Anterior cingulate cortex (tissue), 58 donors: ENCODE measurements around the gene STS.
"Not testable (repeated sequence)": the region's sequence is repeated elsewhere in the genome, so short reads cannot be mapped to it uniquely, and the experiment has no call there.

Source experiments
- DNase-seq, 58 donors: peaks; one replicate each; lab custom pipeline; 2025; lab: John Stamatoyannopoulos, UW

The STS gene

DNA sequence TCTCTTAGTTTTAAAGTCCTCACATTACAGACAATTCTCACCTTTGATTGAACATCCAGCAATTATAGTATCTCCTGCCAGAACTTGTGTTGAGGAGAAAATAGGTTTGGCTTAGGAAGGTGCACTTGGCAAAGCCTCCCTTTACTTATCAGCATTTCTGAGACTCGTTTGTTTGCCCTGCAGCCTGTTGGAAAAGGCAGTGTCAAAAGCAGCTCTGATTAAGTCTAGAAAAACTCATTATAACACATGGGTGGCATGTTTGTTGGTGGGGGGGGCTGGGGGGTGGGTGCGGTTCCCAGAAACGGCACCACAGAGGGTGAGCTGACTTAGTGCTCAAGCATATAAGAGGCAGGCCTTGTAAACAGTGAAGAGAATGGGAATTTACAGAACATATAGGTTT lies 22.1 kb downstream of the STS start:
- no peak for DNase-seq

DNA sequence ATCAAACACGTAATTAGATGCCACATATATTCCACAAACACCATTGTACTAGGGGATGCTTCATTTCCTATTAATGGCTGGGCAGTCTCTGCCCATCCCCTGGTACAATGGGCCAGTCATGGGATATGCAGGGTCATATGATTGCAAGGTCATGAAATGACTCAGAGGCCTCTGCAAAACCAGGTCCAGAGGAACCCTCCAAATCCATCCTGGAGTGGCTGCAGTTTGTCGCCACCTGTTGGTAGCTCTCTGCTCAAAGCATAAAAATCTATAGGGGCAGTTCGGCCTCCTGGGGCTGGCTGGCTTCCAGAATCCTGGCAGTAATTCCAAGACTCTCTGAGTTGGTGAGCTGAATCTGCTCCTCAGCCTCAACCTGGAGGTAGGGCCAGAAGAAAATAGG lies 23.4 kb downstream of the STS start:
- DNase-seq = peak in 1 of 58 donors; percentile 9

GRCh38 chrX:7178859-7179258 lies 31.3 kb downstream of the STS start:
- not testable (repeated sequence) for DNase-seq

DNA sequence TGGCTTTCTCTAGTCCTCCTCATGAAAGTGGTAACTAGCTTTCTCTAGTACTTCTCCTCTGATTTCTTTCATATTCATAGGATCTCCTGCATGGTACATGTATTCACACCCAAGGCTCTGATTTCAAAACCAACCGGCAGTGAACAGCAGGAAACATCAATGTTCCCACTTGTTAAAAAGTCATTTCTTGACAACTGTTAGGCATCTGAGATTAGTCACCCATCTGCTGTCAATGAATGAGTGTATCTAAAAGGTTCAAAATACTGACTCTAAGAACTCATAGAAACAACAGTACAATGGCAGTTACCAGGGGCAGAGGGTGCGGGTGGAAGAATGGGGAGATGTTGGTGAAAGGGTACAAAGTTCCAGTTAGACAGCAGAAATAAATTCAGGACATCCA lies 31.9 kb downstream of the STS start:
- no peak for DNase-seq

DNA sequence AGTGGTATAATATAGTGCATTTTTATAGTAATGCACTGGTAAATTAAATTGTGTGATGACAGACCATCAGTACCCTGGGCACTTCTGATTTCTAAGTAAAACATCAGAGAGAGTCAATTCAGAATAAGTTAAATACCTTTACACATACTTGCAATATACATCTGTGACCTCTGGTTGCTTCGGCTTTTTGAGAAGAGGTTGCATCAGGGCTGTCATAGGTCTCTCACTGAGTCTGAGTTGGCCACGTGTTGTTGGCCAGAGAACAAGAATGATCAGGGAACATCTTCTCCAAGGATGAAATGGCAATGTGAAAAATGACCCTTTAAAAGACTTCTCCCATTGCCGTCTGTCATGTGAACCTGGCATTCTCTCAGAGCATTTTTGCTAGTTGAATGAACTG lies 37.3 kb downstream of the STS start:
- no peak for DNase-seq

DNA sequence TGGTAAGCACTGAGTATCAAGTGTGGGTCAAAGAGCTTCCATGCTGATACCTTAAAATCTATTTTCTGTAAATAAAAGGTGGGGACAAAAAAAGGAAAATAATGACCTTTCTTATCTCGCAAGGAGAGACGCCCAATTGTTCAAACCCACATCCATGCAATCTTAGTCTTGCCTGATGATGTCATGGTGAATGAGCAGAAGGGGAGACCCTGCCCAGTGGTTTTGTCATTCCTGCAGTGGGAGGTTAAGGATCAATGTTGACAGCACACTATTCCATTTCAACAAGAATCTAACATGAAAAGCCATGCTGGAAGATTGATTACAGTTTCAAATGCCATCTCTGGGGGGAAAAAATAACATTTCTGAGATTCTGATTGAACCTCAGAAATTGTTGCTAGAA lies 41.2 kb downstream of the STS start:
- no peak for DNase-seq

- no peak for DNase-seq
Observed at GRCh38 chrX:7190157-7190556, 42.6 kb downstream of the STS start.

DNA sequence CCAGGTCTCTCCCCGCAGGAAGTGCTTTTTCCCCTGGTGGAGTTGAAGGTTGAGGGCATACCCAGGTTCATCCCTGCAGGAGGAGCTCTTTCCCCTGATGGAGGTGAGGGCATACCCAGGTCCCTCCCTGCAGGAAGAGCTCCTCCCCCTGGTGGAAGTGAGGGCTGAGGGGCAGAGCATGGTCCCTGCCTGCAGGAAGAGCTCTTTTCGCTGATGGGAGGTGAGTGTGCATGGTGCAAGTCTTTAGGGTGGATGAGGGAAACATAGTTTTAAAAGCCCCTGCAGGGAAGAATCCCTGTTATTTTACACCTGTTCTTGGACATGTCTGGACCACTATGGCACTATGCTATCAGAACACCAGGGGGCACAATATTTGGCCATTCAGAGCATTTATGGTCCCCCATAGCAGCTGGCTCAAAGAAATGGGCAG lies 44.2 kb downstream of the STS start:
- DNase-seq = no peak

DNA sequence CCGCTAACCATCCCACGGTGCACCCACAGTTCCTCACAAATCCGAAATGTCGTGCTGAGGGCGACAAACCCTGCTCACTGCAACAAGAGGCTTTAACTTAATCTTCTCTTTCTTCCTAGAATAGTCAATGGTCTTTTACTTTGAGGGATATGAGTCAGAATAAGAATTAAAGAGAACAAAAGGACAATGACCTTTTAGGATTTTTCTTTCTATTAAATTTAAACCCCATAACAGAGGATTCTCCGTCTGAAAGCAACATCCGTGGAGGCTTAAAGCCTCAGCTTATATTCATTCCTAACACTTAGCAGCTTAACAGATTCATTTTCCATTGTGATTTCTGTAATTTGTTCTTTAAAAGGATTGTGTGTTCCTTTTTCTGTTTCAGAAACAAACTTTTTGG lies 45.4 kb downstream of the STS start:
- DNase-seq = peak in 1 of 58 donors; percentile 0

DNA sequence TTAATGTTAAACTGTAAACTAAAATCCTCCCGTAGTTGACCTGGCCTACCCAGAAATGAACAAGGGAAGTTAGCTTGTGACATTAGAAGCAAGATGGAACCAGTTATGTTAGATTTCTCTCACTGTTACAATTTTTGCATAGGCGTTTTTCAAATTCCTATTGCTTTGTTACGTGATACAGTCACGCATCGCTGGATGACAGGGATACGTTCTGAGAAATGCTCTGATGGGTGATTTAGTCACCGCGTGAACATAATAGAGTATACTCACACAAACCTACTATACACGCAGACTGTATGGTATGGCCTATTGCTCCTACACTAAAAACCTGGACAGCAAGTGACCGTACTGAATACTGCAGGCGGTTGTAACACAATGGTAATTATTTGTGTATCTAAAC lies 47.1 kb downstream of the STS start:
- no peak for DNase-seq
